ENCODE results near the gene BOK.
"Not testable (repeated sequence)": the region's sequence is repeated elsewhere in the genome, so short reads cannot be mapped to it uniquely, and the experiment has no call there.

Gene BOK

GRCh38 chr2:241571821-241572620, 13.5 kb downstream of the BOK start:
- POLR2A ChIA-PET: no interaction called here
- no peak for DNase-seq (ENCODE audit: extremely low spot score)
- CTCF ChIA-PET: no interaction called here
- no peak for TF ChIP-seq FOXA1 (IDR thresholded peaks at IDR 0.05)
- no peak for TF ChIP-seq NFRKB (IDR thresholded peaks at IDR 0.05)
- no peak for TF ChIP-seq CTBP1 (IDR thresholded peaks at IDR 0.05; ENCODE audit: borderline replicate concordance)
- no peak for TF ChIP-seq ELF4 (IDR thresholded peaks at IDR 0.05)
- TF ChIP-seq SP1 (IDR thresholded peaks at IDR 0.05): no peak
- no peak for TF ChIP-seq HDGF (IDR thresholded peaks at IDR 0.05; ENCODE audit: borderline replicate concordance)
- TF ChIP-seq SUZ12 (IDR thresholded peaks at IDR 0.05): no peak
- TF ChIP-seq LEF1 (IDR thresholded peaks at IDR 0.05; ENCODE audit: borderline replicate concordance): no peak

- CTCF ChIA-PET; POLR2A ChIA-PET; DNase-seq (ENCODE audit: extremely low spot score): not testable (repeated sequence)
These were observed 14.5 kb downstream of the BOK start for GRCh38 chr2:241572915-241573651.

- no peak for DNase-seq (ENCODE audit: extremely low spot score)
- ChIA-PET CTCF (no interaction called here), POLR2A (no interaction called here)
- no peak for TF ChIP-seq FOXM1 (IDR thresholded peaks at IDR 0.05; ENCODE audit: borderline replicate concordance)
- no peak for TF ChIP-seq CTBP1 (IDR thresholded peaks at IDR 0.05; ENCODE audit: borderline replicate concordance)
- no peak for TF ChIP-seq FOXA1 (IDR thresholded peaks at IDR 0.05)
- no peak for TF ChIP-seq BHLHE40 (IDR thresholded peaks at IDR 0.05; ENCODE audit: borderline replicate concordance)
- TF ChIP-seq HDGF (IDR thresholded peaks at IDR 0.05; ENCODE audit: borderline replicate concordance): no peak
These were observed 15.2 kb downstream of the BOK start for GRCh38 chr2:241573741-241574140.

GRCh38 chr2:241574911-241575623, 16.5 kb downstream of the BOK start:
- no peak for DNase-seq (ENCODE audit: extremely low spot score)
- POLR2A ChIA-PET: no interaction called here
- TF ChIP-seq ARNT (IDR thresholded peaks at IDR 0.05): no peak
- no peak for TF ChIP-seq FOXK2 (IDR thresholded peaks at IDR 0.05)
- no peak for TF ChIP-seq BHLHE40 (IDR thresholded peaks at IDR 0.05; ENCODE audit: borderline replicate concordance)
- no peak for TF ChIP-seq TARDBP (IDR thresholded peaks at IDR 0.05)
- no peak for TF ChIP-seq CTBP1 (IDR thresholded peaks at IDR 0.05; ENCODE audit: borderline replicate concordance)
- TF ChIP-seq L3MBTL2 (conservative IDR thresholded peaks at IDR 0.05): no peak
- no peak for TF ChIP-seq NFRKB (IDR thresholded peaks at IDR 0.05)
- TF ChIP-seq, protein P1, sequence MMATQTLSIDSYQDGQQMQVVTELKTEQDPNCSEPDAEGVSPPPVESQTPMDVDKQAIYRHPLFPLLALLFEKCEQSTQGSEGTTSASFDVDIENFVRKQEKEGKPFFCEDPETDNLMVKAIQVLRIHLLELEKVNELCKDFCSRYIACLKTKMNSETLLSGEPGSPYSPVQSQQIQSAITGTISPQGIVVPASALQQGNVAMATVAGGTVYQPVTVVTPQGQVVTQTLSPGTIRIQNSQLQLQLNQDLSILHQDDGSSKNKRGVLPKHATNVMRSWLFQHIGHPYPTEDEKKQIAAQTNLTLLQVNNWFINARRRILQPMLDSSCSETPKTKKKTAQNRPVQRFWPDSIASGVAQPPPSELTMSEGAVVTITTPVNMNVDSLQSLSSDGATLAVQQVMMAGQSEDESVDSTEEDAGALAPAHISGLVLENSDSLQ (IDR thresholded peaks at IDR 0.05): no peak
- TF ChIP-seq ZNF384 (IDR thresholded peaks at IDR 0.05): no peak
- TF ChIP-seq FOXA1 (IDR thresholded peaks at IDR 0.05): no peak
- TF ChIP-seq HDGF (IDR thresholded peaks at IDR 0.05; ENCODE audit: borderline replicate concordance): no peak
- no peak for TF ChIP-seq FOXM1 (IDR thresholded peaks at IDR 0.05; ENCODE audit: borderline replicate concordance)
- TF ChIP-seq SUZ12 (IDR thresholded peaks at IDR 0.05): no peak
- TF ChIP-seq ELF4 (IDR thresholded peaks at IDR 0.05): no peak
- TF ChIP-seq LEF1 (IDR thresholded peaks at IDR 0.05; ENCODE audit: borderline replicate concordance): no peak
- TF ChIP-seq SP1 (IDR thresholded peaks at IDR 0.05): no peak
- CTCF ChIA-PET: no interaction called here

GRCh38 chr2:241575624-241576292, 17.2 kb downstream of the BOK start:
- CTCF ChIA-PET: no interaction called here
- no peak for DNase-seq (ENCODE audit: extremely low spot score)
- no peak for TF ChIP-seq TARDBP (IDR thresholded peaks at IDR 0.05)
- TF ChIP-seq SP1 (IDR thresholded peaks at IDR 0.05): no peak
- TF ChIP-seq FOXM1 (IDR thresholded peaks at IDR 0.05; ENCODE audit: borderline replicate concordance): no peak
- TF ChIP-seq, protein P1 (IDR thresholded peaks at IDR 0.05): no peak
- no peak for TF ChIP-seq L3MBTL2 (conservative IDR thresholded peaks at IDR 0.05)
- TF ChIP-seq ZNF384 (IDR thresholded peaks at IDR 0.05): no peak
- TF ChIP-seq NFRKB (IDR thresholded peaks at IDR 0.05): no peak
- no peak for TF ChIP-seq ELF4 (IDR thresholded peaks at IDR 0.05)
- no peak for TF ChIP-seq SUZ12 (IDR thresholded peaks at IDR 0.05)
- no peak for TF ChIP-seq FOXA1 (IDR thresholded peaks at IDR 0.05)
- no peak for TF ChIP-seq CTBP1 (IDR thresholded peaks at IDR 0.05; ENCODE audit: borderline replicate concordance)
- no peak for TF ChIP-seq FOXK2 (IDR thresholded peaks at IDR 0.05)
- no peak for TF ChIP-seq ARNT (IDR thresholded peaks at IDR 0.05)
- POLR2A ChIA-PET: no interaction called here

DNA sequence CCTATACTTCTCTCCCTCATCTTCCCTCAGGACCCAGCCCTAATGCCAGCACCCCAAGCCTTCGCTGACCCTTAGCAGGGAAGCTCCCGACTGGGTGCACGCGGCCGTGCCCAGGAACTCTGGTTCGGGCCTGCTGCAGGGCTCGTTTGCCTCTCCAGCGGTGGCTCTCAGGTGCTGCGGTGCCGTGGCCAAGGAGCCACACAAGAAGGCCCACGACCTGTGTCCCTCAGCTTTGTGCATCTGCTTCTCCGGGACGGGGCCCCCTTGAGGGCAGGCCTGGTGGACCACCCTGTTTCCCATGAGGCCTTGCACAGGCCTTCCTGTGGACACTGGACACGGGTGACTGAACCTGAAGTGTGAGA, 17.7 kb downstream of the BOK start:
- CTCF ChIA-PET: no interaction called here
- no peak for DNase-seq (ENCODE audit: extremely low spot score)
- POLR2A ChIA-PET: no interaction called here
- TF ChIP-seq ELF4 (IDR thresholded peaks at IDR 0.05) (no peak), HDGF (IDR thresholded peaks at IDR 0.05; ENCODE audit: borderline replicate concordance) (no peak), FOXM1 (IDR thresholded peaks at IDR 0.05; ENCODE audit: borderline replicate concordance) (no peak), TARDBP (IDR thresholded peaks at IDR 0.05) (no peak), FOXK2 (IDR thresholded peaks at IDR 0.05) (no peak), FOXA1 (IDR thresholded peaks at IDR 0.05) (no peak), L3MBTL2 (conservative IDR thresholded peaks at IDR 0.05) (no peak), CTBP1 (IDR thresholded peaks at IDR 0.05; ENCODE audit: borderline replicate concordance) (no peak), LEF1 (IDR thresholded peaks at IDR 0.05; ENCODE audit: borderline replicate concordance) (no peak), ZNF384 (IDR thresholded peaks at IDR 0.05) (no peak), BHLHE40 (IDR thresholded peaks at IDR 0.05; ENCODE audit: borderline replicate concordance) (no peak), NFRKB (IDR thresholded peaks at IDR 0.05) (no peak), ARNT (IDR thresholded peaks at IDR 0.05) (no peak), SP1 (IDR thresholded peaks at IDR 0.05) (no peak), SUZ12 (IDR thresholded peaks at IDR 0.05) (no peak)
- TF ChIP-seq, protein P1 (IDR thresholded peaks at IDR 0.05): no peak

Data from HEK293T (cell line).